Measurements from ENCODE around the gene GRAPL.
"Not testable (repeated sequence)": the region's sequence is repeated elsewhere in the genome, so short reads cannot be mapped to it uniquely, and the experiment has no call there.

Gene GRAPL

GRCh38 chr17:19136605-19137004 is 9.2 kb downstream of the GRAPL start:
- not testable (repeated sequence) for DNase-seq (ENCODE audit: low read depth in 2 of 2)

- DNase-seq (ENCODE audit: low read depth in 2 of 2), result not testable (repeated sequence)
Measured at GRCh38 chr17:19137959-19138358, 10.6 kb downstream of the GRAPL start.

GRCh38 chr17:19141366-19142155 is 14.2 kb downstream of the GRAPL start:
- not testable (repeated sequence) for DNase-seq (ENCODE audit: low read depth in 2 of 2)

DNA sequence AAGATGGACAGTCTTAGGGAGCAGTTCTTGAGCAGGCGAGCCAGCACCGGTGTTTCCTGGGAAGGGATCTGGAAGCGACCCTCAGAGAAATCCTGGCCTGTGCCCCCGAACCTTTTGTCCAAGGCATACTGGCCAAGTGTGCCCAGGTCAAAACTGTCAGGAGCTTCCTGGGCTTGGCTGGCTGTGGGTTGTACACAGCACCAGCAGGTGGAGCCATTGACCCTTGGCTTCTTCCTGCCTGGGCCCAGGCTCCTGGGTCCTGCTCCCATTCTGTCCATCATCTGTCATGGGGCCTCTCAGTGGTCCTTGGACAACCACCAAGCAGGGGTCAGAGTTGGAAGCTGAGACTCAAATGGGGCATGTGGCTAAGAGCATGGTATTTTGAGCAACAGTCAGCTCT is 15.0 kb downstream of the GRAPL start:
- DNase-seq (ENCODE audit: low read depth in 2 of 2), result not testable (repeated sequence)

DNA sequence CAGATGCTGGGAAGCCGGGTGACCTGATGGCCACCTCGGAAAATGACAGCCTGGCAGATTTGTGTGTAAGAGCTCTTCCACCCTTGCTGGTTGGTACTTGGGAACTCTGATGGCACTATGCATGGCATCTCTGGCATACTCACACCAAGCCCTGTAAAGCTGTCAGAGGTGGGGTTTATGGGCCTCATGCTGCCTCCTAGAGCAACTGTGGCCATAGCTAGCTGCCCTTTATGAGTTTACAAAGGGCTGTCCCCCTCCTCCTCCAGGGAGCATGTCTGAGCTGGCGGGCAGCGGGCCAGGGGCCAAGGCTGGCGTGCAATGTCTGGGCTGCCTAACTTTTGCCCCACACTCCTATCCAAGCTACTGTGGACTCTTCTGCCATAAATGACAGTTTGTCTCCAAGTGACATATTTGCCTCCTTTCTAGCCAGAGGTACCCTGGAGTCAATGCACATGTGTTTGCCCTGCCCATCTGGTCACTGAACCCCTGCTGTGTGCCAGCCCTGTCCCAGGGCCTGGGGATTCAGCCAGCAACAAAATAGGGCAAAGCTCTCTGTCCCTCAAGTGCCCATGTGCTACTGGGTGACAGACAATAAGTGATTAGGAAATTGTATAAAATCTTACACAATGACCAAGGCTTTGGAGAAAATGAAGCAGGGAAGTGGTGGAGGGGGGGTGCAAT is 15.8 kb downstream of the GRAPL start:
- DNase-seq (ENCODE audit: low read depth in 2 of 2), result not testable (repeated sequence)

DNA sequence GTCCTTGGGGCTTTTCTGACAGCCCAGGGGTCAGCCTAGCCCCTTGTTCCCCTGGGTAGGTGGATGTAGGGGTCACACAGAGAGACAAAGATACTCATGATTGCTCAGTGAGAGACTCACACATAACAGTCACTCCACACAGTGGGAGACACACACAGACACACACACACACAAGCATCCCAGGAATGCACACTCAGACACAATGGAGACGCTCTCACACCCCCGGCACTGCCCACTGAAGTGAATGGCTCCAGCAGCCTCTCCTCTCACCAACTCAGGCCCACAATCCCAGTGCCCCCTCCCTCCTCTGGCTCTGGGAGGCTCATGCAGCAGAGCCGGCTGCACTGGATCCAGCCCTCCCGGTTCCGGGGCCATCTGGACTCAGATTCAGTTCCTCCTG is 17.0 kb downstream of the GRAPL start:
- not testable (repeated sequence) for DNase-seq (ENCODE audit: low read depth in 2 of 2)

DNA sequence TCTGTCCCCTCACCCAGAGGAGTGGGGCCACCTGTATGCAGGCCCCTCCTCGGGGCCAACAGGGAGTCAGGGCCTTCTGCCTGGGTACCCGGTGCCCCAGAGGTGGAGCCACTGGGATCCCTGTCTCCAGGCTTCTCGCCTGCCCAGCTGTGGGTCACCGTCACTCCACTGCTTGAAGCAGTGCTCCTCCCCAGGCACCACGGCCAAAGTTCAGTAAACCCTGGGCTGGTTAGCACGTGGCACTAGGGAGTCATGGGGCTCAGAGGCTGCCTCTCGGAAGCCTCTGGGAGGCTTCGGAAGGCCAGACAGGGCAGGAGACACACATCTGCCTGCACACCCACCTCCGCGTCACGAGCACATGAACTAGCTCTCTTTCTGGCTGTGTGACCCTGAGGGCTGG is 18.1 kb downstream of the GRAPL start:
- not testable (repeated sequence) for DNase-seq (ENCODE audit: low read depth in 2 of 2)

GRCh38 chr17:19150678-19151615 is 23.6 kb downstream of the GRAPL start:
- not testable (repeated sequence) for DNase-seq (ENCODE audit: low read depth in 2 of 2)

- DNase-seq (ENCODE audit: low read depth in 2 of 2), result not testable (repeated sequence)
Measured at GRCh38 chr17:19157628-19158027, 30.2 kb downstream of the GRAPL start.

GRCh38 chr17:19158478-19158877 is 31.1 kb downstream of the GRAPL start:
- not testable (repeated sequence) for DNase-seq (ENCODE audit: low read depth in 2 of 2)

GRCh38 chr17:19158938-19159337 is 31.5 kb downstream of the GRAPL start:
- DNase-seq (ENCODE audit: low read depth in 2 of 2), result not testable (repeated sequence)

- not testable (repeated sequence) for DNase-seq (ENCODE audit: low read depth in 2 of 2)
Measured at GRCh38 chr17:19161308-19162107, 34.1 kb downstream of the GRAPL start.

DNA sequence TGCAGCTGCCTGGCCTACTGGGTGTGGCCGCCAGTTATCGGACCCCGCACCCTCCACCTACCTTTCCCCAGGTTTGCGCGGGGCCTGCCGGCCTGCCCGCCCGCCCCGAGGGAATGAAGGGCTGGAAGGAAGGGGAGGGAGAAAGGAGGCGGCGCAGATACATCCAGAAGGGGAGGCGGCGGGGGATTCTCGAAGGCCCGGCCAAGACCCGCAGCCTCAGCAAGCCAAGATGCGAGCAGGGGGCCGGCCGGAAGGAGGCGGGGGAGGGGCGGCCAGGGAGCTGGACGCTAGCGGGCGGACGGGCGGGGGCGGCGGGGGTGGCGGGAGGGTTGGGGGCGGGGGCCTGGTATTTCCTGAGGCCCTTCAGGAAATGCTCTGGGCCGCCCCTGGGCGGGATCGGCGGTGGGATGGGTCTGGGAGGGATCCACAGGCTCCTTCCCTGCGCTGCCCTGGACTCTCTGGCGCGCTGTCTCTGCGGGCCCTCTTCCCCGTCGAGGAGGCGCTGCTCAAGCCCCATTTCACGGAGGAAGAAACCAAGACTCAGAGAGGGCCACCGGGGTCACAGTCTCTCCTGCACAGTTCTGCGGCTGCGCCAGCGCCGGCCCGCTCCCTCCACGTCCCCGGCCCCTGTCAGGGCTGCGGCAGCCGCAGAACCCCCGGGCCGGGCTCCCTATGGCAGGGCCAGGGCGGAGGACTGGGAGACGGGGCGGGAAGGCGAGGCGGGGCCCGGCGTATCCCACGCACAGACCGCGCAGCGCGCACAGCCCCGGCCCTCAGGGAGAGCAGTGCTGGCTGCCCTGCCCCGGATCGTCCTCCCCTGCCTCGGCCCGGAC is 35.2 kb downstream of the GRAPL start:
- DNase-seq (ENCODE audit: low read depth in 2 of 2), result not testable (repeated sequence)

DNA sequence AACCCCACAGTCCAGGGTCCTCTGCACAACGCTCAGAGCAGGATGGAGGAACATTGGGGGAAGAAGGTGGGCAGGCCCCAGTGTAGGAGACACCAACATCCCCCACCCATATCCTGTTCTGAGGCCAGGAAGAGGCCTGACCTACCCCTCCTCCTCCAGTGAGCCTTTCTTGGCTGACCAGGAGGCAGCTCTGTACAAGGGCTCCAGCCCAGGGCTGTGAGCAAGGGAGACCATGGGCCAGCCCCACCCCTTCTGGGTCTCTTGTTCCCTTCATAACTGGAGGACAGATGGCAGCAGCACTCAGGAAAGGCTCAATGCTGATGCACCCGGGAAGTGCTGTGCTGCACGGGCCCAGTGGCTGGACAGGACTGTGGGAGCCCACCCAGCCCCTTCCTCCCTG is 47.0 kb downstream of the GRAPL start:
- DNase-seq (ENCODE audit: low read depth in 2 of 2), result not testable (repeated sequence)

GRCh38 chr17:19175410-19175809 is 48.0 kb downstream of the GRAPL start:
- DNase-seq (ENCODE audit: low read depth in 2 of 2), result not testable (repeated sequence)

DNA sequence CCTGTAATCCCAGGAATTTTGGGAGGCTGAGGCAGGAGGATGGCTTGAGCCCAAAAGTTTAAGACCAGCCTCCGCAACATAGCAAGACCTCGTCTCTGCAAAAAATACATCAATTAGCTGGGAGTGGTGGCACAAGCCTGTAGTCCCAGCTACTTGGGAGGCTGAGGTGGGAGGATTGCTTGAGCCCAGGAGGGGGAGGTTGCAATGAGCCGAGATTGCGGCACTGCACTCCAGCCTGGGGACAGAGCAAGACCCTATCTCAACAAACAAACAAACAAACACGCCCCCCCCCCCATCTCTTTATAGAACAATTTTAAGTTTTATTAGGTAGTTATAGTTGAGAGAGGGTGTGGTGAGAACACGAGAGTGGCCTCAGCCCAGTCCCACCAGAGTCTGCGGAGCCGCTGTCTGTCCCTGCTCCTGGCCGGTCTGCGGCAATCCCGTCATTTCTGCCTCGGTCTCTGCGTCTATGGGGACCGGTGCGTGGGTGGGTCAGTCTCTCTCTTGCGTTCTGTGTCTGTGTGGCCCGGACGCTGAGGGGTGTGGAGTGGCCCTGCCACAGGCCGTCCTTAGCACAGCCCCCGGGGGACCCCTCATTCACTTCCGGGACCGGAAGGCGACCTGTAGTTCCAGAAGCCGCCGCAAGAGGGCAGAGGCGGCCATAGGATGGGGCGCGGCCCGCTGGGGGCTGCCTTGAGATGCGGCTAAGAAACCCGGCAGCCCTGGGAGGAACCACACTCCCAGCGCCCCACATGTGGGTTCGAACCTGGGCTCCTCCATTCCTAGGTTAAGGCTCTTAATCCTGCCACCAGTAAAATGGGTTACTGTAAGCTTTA is 53.9 kb downstream of the GRAPL start:
- not testable (repeated sequence) for DNase-seq (ENCODE audit: low read depth in 2 of 2)

DNA sequence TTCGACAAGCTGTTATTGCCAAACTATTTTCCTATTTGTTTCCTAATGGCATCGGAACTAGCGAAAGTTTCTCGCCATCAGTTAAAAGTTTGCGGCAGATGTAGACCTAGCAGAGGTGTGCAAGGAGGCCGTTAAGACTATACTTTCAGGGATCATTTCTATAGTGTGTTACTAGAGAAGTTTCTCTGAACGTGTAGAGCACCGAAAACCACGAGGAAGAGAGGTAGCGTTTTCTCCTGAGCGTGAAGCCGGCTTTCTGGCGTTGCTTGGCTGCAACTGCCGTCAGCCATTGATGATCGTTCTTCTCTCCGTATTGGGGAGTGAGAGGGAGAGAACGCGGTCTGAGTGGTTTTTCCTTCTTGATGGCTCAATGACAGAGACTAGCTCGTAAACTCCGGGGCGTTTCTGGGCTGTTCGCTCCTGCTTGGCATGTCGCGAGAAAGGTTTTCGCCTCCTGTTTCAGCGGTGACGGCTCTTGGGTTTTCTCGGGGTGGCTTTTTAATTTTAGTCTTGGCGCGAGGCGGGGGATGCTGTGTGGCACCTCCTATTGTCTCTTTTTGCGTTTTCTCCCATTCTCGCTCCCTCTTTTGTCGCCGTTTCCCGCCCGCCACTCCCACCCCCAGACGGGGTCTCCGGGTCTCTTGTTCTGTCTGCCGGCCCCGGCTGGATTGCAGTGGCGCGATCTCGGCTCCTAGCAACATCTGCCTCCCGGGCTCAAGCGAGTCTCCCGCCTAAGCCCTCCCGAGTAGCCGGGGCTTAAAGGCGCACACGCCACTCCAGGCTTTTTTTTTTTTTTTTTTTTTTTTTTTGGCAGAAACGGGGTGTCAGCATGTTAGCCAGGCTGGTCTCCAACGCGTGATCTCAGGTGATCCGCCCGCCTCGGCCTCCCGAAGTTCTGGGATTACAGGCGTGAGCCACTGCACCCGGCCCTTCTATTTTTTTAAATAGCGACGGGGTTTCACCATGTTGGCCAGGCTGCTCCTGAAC is 60.8 kb downstream of the GRAPL start:
- DNase-seq (ENCODE audit: low read depth in 2 of 2), result not testable (repeated sequence)

Measured in fibroblast of skin of left biceps (primary cell).